Measurements from ENCODE around the gene TSPYL6. TPM values are rescaled to one million over a fixed set of nuclear protein-coding genes. Genes with fewer than 3 reads are reported as not detected.
A peak's percentile ranks its signal among the peaks of the same experiment; 100 is the strongest.

The TSPYL6 gene
- total RNA-seq, 4 donors from 2014 or later: not detected

DNA sequence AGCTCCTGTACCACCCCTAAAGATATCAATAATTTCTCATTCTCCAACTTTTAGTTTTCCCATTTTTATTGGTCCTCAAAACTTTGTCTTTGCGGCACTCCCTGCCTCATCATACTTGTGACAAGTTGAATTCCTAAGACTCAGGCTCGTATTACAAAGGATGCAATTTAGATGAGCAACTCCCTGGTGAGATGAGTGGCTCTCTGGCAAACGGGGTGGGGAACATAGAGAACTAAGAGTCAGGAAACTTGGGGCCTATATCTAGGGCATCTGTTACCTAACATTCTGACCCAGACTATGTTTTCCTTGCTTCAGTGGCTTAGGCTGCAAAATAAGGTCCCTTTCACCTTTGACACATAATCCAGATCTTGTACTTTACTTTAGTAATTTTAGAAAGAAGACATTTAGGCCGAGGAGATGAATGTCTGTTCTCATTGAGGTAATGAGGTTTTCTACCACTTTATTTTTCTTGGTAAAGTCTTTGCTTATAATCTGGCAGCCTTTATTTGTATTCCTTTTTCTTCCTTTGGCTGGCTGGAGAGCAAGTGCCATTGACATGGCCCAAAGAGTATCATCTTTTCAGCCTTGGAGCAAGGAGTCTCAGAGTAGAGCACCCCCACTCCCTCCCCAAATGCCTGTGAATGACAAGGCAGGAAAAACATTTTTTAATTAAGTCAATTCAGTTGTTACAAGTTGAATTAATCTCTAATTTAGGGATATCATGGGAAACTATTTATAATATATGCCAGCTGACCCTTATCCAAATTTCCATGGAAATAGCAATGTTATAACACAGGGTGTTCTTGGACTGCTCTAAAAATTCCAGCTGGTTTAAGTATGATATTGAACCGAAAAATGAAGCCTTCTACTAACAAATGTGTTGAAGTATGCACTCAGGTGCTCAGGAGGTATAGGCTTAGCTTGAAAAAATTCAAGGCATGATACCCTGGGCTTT lies 15.2 kb downstream of the TSPYL6 start:
- Histone ChIP-seq H3K9me3 (no peaks in the 10 kb centered on the region), H3K4me3 (no peak overlapping the region), H3K36me3 (no peaks in the 10 kb centered on the region), H3K27me3 (no peaks in the 10 kb centered on the region), H3K4me1 (peaks cover 15% of the 10 kb centered on the region), H3K27ac (peak overlapping the region; percentile 76)
- DNase-seq (ENCODE audit: low spot score in 2 of 2): no peak
- TF ChIP-seq, protein P1, sequence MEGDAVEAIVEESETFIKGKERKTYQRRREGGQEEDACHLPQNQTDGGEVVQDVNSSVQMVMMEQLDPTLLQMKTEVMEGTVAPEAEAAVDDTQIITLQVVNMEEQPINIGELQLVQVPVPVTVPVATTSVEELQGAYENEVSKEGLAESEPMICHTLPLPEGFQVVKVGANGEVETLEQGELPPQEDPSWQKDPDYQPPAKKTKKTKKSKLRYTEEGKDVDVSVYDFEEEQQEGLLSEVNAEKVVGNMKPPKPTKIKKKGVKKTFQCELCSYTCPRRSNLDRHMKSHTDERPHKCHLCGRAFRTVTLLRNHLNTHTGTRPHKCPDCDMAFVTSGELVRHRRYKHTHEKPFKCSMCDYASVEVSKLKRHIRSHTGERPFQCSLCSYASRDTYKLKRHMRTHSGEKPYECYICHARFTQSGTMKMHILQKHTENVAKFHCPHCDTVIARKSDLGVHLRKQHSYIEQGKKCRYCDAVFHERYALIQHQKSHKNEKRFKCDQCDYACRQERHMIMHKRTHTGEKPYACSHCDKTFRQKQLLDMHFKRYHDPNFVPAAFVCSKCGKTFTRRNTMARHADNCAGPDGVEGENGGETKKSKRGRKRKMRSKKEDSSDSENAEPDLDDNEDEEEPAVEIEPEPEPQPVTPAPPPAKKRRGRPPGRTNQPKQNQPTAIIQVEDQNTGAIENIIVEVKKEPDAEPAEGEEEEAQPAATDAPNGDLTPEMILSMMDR (IDR thresholded peaks at IDR 0.05): no peak
- TF ChIP-seq POLR2AphosphoS5 (IDR thresholded peaks at IDR 0.05) (peak in 1 of 3 donors; percentile 8), EP300 (IDR thresholded peaks at IDR 0.05) (no peak)
- 50% methylated on average over 5 of the region's 5 CpGs for WGBS

- TF ChIP-seq POLR2A (IDR thresholded peaks at IDR 0.05): no peak
- TF ChIP-seq, protein P1 (IDR thresholded peaks at IDR 0.05): no peak
- no peak for TF ChIP-seq POLR2AphosphoS5 (IDR thresholded peaks at IDR 0.05)
- TF ChIP-seq EP300 (IDR thresholded peaks at IDR 0.05): no peak
- H3K27me3 ChIP-seq: no peaks in the 10 kb centered on the region
- H3K36me3 ChIP-seq: no peaks in the 10 kb centered on the region
- peak overlapping the region; percentile 74 for H3K27ac ChIP-seq
- H3K9me3 ChIP-seq: no peaks in the 10 kb centered on the region
- no peak overlapping the region for H3K4me3 ChIP-seq
- DNase-seq (ENCODE audit: low spot score in 2 of 2): no peak
- 100% methylated on average over 1 of the region's 1 CpG for WGBS
- H3K4me1 ChIP-seq: peaks cover 15% of the 10 kb centered on the region
Observed at GRCh38 chr2:54239427-54239826, 16.6 kb downstream of the TSPYL6 start.

- no peak overlapping the region for H3K4me3 ChIP-seq
- DNase-seq (ENCODE audit: low spot score in 2 of 2): no peak
- WGBS: 90% methylated on average over 2 of the region's 2 CpGs
- H3K4me1 ChIP-seq: peaks cover 15% of the 10 kb centered on the region
- TF ChIP-seq, protein P1 (IDR thresholded peaks at IDR 0.05): no peak
- TF ChIP-seq POLR2A (IDR thresholded peaks at IDR 0.05) (no peak), EP300 (IDR thresholded peaks at IDR 0.05) (no peak), POLR2AphosphoS5 (IDR thresholded peaks at IDR 0.05) (no peak)
- H3K27me3 ChIP-seq: no peaks in the 10 kb centered on the region
- H3K9me3 ChIP-seq: no peaks in the 10 kb centered on the region
- no peaks in the 10 kb centered on the region for H3K36me3 ChIP-seq
- H3K27ac ChIP-seq: no peak overlapping the region
Observed at GRCh38 chr2:54237428-54237827, 18.6 kb downstream of the TSPYL6 start.

- WGBS: 61% methylated on average over 4 of the region's 4 CpGs
Observed at GRCh38 chr2:54233832-54234649, 22.0 kb downstream of the TSPYL6 start.

More at GRCh38 chr2:54233832-54234649, 22.0 kb downstream of the TSPYL6 start:
- Histone ChIP-seq H3K4me3 (no peak overlapping the region), H3K9me3 (no peaks in the 10 kb centered on the region), H3K27me3 (no peaks in the 10 kb centered on the region), H3K4me1 (no peaks in the 10 kb centered on the region), H3K36me3 (no peaks in the 10 kb centered on the region), H3K27ac (no peak overlapping the region)
- TF ChIP-seq POLR2AphosphoS5 (IDR thresholded peaks at IDR 0.05) (no peak), POLR2A (IDR thresholded peaks at IDR 0.05) (no peak), EP300 (IDR thresholded peaks at IDR 0.05) (no peak)
- TF ChIP-seq, protein P1 (IDR thresholded peaks at IDR 0.05): no peak
- DNase-seq (ENCODE audit: low spot score in 2 of 2): no peak
